NT2/D1 (cell line): ENCODE data around the gene IPO9.
"Not testable (repeated sequence)": the region's sequence is repeated elsewhere in the genome, so short reads cannot be mapped to it uniquely, and the experiment has no call there.

Source experiments
- DNase-seq: peaks from one replicate; pipeline ENCODE4 v3.0.0-alpha.2; 2011; ENCODE audit warnings: low read depth, low spot score
- H3K27me3 ChIP-seq: 2 replicates; pipeline ENCODE4 v1.6.0; 2011; ENCODE audit warnings: mild to moderate bottlenecking; ENCODE audit not compliant: insufficient read length, insufficient read depth
- H3K36me3 ChIP-seq: 2 replicates; pipeline ENCODE4 v1.6.1; 2011; ENCODE audit warnings: mild to moderate bottlenecking, low read length, mixed read lengths; ENCODE audit not compliant: insufficient read depth, insufficient read length
- H3K4me1 ChIP-seq: 2 replicates; pipeline ENCODE4 v1.5.1; 2011; ENCODE audit not compliant: insufficient read depth, insufficient read length
- H3K4me3 ChIP-seq: 2 replicates; pipeline ENCODE4 v1.5.1; 2011; ENCODE audit warnings: low read depth; ENCODE audit not compliant: insufficient read length
- H3K9ac ChIP-seq: 2 replicates; pipeline ENCODE4 v1.6.0; 2011; ENCODE audit warnings: low read depth; ENCODE audit not compliant: insufficient read length
- H3K9me3 ChIP-seq: 2 replicates; pipeline ENCODE4 v1.5.1; 2011; ENCODE audit warnings: mild to moderate bottlenecking, low read length; ENCODE audit not compliant: insufficient read depth
- SUZ12 ChIP-seq: IDR thresholded peaks from 2 replicates; pipeline ENCODE4 v1.6.1; 2011; ENCODE audit not compliant: insufficient read length, insufficient read depth; ENCODE audit errors: extremely low read depth
- YY1 ChIP-seq: IDR thresholded peaks from 2 replicates; pipeline ENCODE4 v1.6.1; 2011; ENCODE audit not compliant: insufficient read length, insufficient read depth
- ZNF274 ChIP-seq: IDR thresholded peaks from 2 replicates; pipeline ENCODE4 v1.6.1; 2011; ENCODE audit warnings: mild to moderate bottlenecking, low read depth, low read length

IPO9 gene

DNA sequence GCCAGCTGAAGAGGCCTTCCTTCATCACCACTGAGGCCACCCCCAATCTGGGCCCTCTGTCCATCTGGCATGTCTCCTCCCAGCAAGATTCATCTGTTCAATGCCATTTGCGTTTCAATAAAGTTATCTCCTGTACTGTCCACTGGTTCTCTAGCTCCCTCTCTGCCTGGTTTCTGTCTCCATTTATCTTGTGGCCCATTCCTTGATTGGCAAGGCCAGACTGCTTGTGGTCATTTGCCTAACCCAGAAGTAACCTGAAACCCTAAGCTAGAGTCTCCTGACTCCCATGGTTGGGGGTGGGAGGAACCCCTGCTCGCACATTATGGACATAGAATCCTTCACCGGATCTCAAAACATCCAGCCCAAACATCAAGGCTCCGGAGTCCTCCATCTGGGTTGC, 2.1 kb upstream of the IPO9 start:
- Histone ChIP-seq H3K4me1 (no peaks in the 10 kb centered on the region), H3K27me3 (no peaks in the 10 kb centered on the region), H3K4me3 (no peak overlapping the region), H3K9me3 (no peaks in the 10 kb centered on the region), H3K36me3 (peaks cover 40% of the 10 kb centered on the region), H3K9ac (no peak overlapping the region)
- TF ChIP-seq SUZ12, result no peak
- TF ChIP-seq YY1, result no peak
- no peak for TF ChIP-seq ZNF274
- peak; percentile 8 for DNase-seq

DNA sequence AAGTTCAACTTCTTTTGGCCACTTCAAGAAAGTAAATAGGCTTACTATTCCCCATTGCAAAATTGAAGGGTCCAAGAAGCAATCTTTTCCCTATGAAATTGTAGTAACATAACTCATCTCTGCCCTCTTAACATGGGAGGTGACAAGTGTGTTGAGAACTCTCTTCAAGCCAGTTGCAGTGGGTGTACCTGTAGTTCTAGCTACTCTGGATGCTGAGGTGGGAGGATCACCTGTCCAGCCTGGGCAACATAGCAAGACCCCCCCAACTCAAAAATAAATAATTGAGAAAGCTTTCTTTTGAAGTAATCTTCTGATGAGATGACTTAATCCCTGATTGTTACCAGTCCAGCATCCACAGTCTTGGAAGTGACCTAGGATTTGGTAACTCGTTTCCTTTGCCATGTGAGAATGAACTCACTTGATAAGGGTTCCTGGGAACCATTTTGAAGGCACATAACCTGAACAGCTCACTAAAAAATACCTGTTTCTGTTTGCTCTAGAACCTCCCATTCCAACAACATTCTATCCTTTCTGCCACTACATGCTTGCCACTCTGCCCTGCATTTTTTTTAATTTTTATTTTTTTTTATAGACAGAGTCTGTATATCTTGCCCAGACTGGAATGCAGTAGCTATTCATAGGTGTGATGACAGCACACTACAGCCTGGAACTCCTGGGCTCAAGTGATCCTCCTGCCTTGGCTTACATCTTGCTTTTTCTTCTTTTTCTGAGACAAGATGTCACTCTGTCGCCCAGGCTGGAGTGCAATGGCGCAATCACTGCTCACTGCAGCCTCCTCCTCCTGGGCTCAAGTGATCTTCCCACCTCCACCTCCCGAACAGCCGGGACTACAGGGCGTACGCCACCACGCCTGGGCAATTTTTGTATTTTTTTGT, 1.4 kb upstream of the IPO9 start:
- TF ChIP-seq YY1, result no peak
- H3K36me3 ChIP-seq, result peaks cover 32% of the 10 kb centered on the region
- H3K4me3 ChIP-seq, result no peak overlapping the region
- H3K4me1 ChIP-seq, result no peaks in the 10 kb centered on the region
- no peak for DNase-seq
- H3K9me3 ChIP-seq, result no peaks in the 10 kb centered on the region
- H3K27me3 ChIP-seq, result no peaks in the 10 kb centered on the region
- no peak overlapping the region for H3K9ac ChIP-seq

DNA sequence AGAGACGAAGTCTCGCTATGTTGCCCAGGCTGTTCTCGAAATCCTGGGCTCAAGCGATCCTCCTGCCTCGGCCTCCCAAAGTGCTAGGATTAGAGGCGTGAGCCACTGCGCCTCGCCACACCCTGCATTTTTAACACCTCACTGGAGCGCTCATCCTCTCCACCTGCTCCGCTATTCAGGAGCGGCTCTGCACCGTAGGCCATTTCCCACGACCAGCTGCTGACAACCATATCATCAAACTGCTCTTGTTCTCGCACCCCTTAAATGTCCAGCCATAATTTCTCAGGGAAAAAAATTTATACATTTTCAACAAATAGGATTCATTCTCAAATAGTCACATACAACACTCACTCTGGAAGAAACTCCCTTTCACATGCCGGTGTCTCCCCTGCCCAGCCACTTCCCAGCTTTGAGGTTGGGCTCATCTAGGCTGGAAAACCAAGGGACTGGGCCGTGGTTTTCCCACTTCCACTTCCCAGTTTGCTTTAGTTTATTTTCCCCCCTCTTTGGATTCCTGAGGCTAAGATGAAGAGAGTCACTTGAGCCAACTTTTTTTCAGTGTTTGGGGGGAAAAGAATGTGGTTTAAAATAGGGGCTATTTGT, 639 bp upstream of the IPO9 start:
- H3K9ac ChIP-seq, result peak overlapping the region; percentile 7
- H3K27me3 ChIP-seq, result no peaks in the 10 kb centered on the region
- no peaks in the 10 kb centered on the region for H3K4me1 ChIP-seq
- no peaks in the 10 kb centered on the region for H3K9me3 ChIP-seq
- DNase-seq, result no peak
- peak overlapping the region; percentile 2 for H3K4me3 ChIP-seq
- no peak for TF ChIP-seq SUZ12
- TF ChIP-seq ZNF274, result no peak
- no peak for TF ChIP-seq YY1
- H3K36me3 ChIP-seq, result peaks cover 27% of the 10 kb centered on the region

DNA sequence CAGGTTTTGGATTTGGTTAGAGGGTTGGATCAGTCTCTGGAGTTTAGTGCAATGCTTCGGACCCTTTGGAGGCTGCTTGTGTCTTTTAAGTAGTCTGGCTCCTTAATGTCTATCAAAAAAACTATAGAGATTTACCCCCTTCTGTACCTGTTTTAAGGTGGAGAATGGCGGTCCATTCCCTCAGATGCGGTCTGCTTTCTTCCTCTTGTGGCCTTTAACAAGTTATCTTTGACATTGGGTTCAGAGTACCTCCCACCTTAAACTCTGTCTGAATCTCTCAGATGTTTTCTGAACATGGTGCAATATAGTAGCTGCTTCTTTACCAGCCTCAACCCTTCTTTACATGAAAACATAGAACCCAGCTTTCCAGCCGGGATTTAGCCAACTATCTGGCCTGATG, 2.4 kb downstream of the IPO9 start:
- Histone ChIP-seq H3K36me3 (peaks cover 39% of the 10 kb centered on the region), H3K9me3 (no peaks in the 10 kb centered on the region), H3K9ac (no peak overlapping the region), H3K4me1 (no peaks in the 10 kb centered on the region), H3K27me3 (no peaks in the 10 kb centered on the region), H3K4me3 (no peak overlapping the region)
- DNase-seq, result no peak
- TF ChIP-seq SUZ12 (no peak), YY1 (no peak), ZNF274 (no peak)

DNA sequence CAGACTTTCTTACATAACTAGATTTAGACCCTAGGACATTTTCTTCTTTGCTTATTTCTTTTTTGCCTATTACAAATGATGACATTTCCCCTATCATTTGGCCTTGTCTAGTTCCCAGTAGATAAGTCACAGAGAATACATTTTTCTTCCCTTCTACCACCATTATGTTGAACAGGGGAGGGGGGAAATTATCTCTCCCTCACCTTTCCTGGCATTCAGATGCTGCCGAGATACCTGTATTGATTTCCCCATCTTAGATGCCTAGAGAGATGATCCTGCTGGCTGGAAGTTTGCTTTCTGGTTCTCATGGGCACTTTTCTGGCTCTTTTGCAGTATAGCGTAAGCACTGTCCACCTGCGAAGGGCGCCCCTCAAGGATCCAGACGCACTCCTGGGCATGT, 5.7 kb downstream of the IPO9 start:
- H3K4me1 ChIP-seq, result no peaks in the 10 kb centered on the region
- no peak for DNase-seq
- peaks cover 52% of the 10 kb centered on the region for H3K36me3 ChIP-seq
- no peaks in the 10 kb centered on the region for H3K27me3 ChIP-seq
- H3K9ac ChIP-seq, result no peak overlapping the region
- H3K4me3 ChIP-seq, result no peak overlapping the region
- no peak for TF ChIP-seq ZNF274
- TF ChIP-seq YY1, result no peak
- TF ChIP-seq SUZ12, result no peak
- H3K9me3 ChIP-seq, result no peaks in the 10 kb centered on the region

DNA sequence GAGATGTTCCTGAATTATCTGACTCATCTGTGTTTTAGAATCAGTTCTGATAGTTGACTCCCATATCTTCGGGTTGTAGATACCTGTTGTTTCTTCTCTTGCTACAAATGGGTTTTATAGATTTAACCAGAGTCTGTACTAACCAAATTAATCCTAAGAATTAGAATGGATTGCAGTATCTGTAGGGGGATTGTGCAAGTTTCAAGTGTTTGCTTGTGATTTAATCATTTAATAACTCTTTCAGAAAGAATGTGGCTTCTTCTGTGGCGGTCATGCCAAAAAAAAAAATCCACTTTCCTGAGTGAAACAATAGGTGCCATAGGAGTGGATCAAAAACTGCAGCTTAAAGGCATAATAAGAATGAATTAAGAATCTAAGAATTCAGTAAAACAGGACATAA, 9.4 kb downstream of the IPO9 start:
- H3K27me3 ChIP-seq, result no peaks in the 10 kb centered on the region
- TF ChIP-seq SUZ12, result no peak
- no peak for TF ChIP-seq YY1
- TF ChIP-seq ZNF274, result no peak
- H3K4me3 ChIP-seq, result no peak overlapping the region
- H3K9me3 ChIP-seq, result no peaks in the 10 kb centered on the region
- H3K9ac ChIP-seq, result no peak overlapping the region
- peaks cover 46% of the 10 kb centered on the region for H3K36me3 ChIP-seq
- H3K4me1 ChIP-seq, result peaks cover 4% of the 10 kb centered on the region
- no peak for DNase-seq

DNA sequence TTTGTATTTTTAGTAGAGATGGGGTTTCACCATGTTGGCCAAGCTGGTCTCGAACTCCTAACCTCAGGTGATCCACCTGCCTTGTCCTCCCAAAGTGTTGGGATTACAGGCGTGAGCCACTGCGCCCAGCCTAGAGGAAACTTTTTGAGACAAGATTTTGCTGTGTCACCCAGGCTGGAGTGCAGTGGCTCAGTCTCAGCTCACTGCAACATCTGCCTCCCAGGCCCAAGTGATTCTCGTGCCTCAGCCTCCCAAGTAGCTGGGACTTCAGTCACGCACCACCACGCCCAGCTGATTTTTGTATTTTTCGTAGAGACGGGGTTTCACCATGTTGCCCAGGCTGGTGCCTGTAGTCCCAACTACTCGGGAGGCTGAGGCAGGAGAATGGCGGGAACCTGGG, 10.1 kb downstream of the IPO9 start:
- H3K27me3 ChIP-seq, H3K9me3 ChIP-seq, H3K9ac ChIP-seq, H3K4me1 ChIP-seq, H3K4me3 ChIP-seq, DNase-seq: not testable (repeated sequence)
- H3K36me3 ChIP-seq, result peaks cover 42% of the 10 kb centered on the region
